GM18505 (cell line): Measurements from ENCODE around the gene PIGA.
"Not testable (repeated sequence)": the region's sequence is repeated elsewhere in the genome, so short reads cannot be mapped to it uniquely, and the experiment has no call there.

Experiments used
- ATAC-seq: cut with Tn5 transposase; IDR thresholded peaks from one replicate; pipeline ENCODE4 v1.9.1; 2021; ENCODE audit not compliant: unreplicated experiment
- POLR2A ChIP-seq: IDR thresholded peaks from 4 replicates; pipeline ENCODE4 v1.6.1; 2011; ENCODE audit warnings: borderline replicate concordance; ENCODE audit not compliant: insufficient read depth, insufficient read length; ENCODE audit errors: extremely low read depth

The PIGA gene

DNA sequence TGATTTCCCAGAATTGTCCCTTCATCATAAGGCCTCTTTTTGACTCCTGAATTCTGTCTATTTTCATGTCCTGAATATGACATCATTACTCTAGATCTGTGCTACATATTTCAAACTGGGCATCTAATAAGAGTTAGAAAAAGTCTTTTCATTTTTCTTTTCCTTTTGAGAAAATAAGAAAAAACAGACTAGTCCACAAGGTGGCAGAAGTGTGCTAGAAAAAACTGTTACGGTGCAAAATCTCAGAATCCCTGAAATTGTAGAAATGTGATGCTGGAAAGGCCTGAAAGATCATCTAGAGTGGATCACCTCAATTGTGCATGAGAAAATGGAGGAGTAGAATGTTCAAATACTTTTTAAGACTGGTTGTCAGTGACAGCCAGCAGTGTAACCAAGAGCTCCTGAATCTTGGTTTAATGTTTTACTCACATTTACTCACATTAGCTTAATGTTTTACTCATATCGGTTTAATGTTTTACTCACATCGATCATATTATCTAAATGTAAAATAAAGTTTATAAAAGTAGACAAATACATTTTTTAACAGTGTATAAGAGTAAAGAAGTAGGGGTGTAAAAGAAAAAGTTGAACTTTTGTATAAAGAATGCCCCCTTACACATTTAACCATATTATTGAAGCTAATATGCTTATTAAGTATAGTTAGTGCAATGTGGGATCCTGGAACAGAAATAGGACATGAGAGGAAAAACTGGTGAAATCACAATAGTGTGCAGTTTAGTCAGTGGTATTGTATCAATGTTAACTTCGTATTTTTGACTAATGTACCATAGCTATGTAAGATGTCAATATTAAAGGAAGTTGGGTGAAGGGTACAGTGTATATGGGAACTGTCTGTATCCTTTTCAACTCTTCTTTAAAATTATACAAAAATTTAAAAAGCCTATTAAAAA lies 35.1 kb downstream of the PIGA start:
- ATAC-seq: no peak
- no peak for TF ChIP-seq POLR2A

DNA sequence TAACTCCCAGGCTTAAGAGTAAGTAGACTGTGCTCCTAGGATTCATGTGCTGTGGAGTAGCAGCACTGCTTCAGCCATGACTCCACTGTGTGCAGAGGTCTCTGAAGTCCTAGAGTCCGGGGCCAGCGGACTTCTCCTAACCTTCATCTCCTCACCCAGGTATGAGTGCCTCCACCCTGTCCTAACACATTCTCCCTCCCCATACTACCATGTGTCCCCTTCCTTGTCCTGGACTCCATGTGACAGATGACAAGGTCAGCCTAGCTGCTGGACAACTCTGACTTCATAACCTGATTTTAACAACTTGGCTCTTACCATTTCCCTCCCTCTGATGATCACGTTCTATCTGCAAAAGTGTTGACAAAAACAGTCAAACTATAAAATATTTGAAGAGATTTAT lies 36.5 kb downstream of the PIGA start:
- TF ChIP-seq POLR2A: no peak
- ATAC-seq: no peak

DNA sequence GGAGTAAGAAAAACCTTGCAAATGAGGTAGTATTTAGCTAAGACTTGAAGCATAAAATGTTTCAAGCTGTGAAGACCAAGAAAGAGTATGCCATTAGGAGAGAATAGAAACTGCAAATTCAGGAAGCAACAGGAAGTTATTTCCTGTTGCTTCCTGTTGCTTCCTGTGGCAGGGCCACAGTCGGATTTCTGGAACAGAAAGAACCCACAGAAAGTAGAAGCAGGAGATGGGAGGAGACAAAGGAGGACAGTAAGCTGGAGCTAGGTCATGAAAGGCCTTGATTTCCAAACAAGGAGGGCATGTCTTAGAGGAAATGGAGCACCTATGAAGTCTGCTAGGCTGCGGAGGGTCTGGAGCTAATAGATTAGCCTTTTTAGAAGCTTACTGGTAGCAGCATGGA lies 37.1 kb downstream of the PIGA start:
- TF ChIP-seq POLR2A: no peak
- ATAC-seq: no peak

DNA sequence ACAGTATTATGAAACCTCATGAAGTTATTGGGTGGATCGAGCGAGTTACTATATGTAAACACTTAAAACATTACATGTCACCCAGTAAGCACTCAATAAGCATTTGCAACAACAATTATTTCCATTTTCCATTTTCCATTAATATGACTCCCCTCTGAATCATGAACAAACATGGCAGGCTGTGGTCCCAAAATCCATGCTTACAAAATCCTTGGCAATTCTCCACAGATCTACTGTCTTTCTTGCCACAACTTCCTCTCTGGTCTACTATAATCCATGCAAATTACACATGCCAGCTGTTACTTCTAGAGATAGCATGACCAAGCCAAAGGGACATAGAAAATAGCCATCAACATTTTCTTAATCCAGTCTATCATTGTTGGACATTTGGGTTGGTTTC lies 41.9 kb downstream of the PIGA start:
- TF ChIP-seq POLR2A: no peak
- ATAC-seq: no peak

DNA sequence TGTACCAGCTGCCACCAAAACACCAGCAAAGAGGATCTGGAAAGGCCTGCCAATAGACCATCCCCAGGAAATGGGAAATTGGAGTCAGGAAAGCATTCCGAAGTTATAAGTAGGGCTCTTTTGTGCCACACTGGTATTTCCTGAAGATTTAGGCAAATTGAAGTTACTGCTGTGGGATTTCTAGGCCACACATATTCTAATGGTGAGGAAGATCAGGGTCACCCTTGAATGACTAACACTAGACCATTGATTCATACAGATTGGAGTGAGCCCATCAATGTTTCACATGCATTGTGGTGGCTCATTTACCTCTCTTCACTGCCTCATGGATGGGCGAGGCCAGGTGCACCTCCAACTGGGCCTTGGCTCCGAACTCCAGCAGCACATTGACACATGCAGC lies 42.5 kb downstream of the PIGA start:
- TF ChIP-seq POLR2A: no peak
- no peak for ATAC-seq

DNA sequence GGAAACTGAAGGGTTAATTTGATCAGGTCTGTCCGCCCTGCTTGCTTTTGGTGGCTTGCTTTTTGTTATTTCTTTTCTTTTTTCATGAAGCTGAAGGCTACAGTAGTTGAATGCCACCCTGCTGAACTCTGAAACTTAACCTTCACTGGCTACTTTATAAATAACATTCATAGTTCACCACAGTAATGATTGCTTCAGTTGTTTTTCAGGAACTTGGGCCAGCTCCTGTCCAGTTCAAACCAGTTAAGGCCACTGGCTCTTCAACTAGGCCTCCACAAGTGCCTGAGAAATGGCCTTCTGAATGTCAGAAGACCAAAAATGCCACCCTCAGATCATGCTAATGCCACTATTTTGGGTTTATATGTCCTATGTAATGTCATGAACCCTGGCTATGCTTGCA lies 57.7 kb downstream of the PIGA start:
- ATAC-seq: no peak
- no peak for TF ChIP-seq POLR2A

DNA sequence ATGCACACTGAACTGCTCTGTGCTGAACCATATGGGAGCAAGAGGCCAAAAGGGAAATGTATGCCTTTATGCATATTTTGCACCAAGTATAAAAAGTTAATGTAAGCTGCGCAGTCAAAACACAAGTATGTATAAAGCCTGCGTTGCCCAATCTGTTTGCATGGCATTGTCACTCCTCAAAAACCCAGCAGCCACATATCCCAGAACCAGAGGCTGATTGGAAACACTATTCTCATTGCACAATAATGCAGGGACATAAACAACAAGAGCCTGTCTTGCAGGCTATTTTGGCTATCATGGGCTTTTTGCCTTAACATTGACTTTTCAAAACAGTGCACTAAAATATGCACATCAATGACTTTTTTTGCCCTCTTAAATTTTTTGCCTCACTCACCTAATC lies 60.4 kb downstream of the PIGA start:
- ATAC-seq: no peak
- TF ChIP-seq POLR2A: no peak

DNA sequence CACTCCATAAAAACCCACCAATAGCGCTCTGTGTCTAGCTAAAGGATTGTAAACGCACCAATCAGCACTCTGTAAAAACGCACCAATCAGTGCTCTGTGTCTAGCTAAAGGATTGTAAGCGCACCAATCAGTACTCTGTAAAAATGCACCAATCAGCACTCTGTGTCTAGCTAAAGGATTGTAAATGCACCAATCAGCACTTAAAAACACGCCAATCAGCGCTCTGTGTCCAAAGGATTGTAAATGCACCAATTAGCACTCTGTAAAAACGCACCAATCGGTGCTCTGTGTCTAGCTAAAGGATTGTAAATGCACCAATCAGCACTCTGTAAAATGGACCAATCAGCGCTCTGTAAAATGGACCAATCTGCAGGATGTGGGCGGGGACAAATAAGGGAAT lies 62.0 kb downstream of the PIGA start:
- not testable (repeated sequence) for ATAC-seq

DNA sequence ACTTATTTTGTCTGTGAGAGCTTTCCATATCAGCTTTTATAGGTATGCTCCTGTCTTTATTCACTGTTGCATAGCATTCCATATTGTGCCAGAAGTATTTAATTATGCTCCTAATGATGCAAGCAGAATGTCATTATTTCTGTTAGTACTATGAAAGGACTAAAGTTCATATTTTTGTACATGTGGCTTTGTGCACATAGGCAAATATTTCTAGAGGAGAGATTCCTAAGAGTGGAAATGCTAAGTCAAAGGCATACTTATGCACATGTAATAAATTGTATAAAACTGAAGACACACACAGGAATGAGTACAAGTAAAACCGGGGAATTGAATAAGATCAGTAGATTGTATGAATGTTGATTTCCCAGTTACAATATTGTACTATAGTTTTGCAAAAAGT lies 63.6 kb downstream of the PIGA start:
- TF ChIP-seq POLR2A: no peak
- no peak for ATAC-seq

DNA sequence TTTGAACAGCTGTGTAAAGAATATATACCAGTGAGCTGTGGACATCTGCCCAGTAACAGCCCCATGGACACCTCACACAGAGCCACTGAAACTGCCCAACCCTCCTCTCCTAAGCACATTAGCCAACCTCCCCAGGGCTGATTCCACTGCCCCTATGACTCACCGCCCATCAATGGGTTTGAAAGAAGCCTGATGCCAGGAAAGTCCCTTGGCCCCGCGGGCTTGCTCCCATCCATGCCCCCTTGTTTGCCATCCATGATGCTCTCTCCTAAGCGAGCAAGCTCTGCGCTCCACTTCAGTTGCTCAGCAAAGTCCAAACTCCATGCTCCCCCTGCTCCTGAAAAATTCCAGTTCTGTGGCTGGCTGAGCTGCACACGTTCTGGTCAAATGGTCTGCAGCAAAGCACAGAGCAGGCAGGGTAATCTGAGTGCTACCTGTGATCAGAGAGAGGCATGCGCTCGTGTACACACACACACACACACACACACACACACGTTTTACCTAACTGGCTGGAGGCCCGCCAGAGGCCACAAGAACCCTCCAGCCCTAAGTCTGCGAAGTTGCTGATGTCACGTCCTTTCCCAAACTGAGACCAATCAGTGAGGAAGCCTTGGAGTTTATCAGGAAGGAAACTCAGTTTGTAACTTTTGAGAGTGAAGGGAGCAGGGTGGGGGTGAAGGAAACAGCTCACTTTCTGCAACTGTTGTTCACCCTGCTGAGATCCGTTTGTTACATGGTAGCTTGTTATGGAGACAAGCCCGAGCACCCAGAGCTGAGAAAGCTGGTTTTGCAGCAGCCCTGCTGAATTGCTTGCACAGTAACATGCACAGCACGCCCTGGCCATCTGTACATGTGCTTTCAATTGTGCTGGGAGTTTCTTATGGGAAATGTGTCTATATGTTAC lies 65.5 kb downstream of the PIGA start, which contains the start of gene ASB9:
TSS of gene ASB9 (minus strand) at position 466 of the 904 bp plus-strand sequence. CDS start at position 257, 209 bp downstream.
- ATAC-seq: no peak

More for the DNA sequence above, 65.5 kb downstream of the PIGA start, which contains the start of gene ASB9:
- no peak for TF ChIP-seq POLR2A
